GF-D8 (cell line): ENCODE data around the gene UGT1A6.

Experiments used
- DNase-seq: peaks from one replicate; lab custom pipeline; 2025; lab: John Stamatoyannopoulos, UW

Gene UGT1A6

DNA sequence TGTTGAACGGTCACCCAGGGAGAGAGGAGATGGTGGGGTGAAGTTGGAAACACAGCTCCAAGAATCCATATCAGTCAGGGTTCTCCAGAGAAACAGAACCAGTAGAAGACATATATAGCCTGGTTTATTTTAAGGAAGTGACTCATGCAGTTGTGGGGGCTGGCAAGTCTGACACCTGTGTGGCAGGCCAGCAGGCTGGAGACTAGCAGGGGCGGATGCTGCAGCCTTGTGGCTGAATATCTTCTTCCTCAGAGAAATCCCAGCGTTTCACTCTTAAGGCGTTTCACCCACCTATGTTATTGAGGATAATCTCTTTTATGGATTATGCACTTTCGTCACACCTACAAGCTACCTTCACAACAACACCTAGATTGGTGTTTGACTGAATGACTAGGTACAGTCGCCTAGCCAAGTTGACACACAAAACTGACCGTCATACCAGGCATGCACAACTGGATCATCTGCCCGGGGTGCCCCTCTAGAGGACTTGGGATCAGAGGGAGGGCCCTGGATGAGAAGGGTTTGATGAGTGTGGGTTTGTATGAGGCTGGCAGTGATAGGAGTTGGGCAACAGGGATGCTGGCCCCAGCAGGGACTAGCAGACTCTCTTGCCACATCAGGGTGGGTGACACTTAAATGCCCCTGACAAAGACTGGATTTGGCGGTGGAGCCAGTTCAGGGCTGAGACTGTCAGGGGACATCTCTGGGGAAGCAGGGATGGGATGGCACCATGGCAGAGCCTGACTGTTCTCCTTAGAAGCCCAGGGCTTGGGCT, 108.9 kb downstream of the UGT1A6 start:
- DNase-seq, result no peak

DNA sequence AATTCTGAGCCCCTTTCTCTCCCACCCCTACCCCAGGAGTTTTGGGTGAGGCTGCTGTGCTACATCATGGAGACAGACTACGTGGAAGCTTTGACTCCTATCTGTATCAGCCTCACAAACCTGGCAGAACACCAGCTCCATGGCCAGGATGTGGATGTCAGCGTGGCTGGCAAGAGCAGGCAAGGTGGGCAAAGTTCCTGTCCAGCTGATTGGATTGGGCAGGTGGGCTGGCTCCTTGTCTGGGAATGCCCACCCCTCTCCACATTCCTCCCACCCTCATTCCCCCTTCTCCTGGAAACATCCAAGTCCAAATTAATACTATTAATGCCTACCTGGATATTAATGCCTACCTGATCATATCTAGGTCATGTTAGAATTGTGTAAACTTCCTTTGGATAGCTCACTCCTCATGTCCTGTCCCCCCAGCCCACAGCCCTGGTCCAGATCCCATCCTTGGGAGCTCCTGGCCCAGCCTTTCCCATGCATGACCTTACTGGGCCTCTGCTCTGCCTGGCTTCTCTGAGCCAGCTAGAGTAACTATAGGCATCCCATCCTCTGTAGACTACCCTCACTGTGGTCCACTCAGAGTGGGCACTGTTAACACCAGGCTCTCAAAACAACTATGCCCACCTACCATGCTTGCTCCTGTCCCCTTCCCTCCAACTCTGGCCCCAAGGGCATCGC, 109.6 kb downstream of the UGT1A6 start:
- no peak for DNase-seq

DNA sequence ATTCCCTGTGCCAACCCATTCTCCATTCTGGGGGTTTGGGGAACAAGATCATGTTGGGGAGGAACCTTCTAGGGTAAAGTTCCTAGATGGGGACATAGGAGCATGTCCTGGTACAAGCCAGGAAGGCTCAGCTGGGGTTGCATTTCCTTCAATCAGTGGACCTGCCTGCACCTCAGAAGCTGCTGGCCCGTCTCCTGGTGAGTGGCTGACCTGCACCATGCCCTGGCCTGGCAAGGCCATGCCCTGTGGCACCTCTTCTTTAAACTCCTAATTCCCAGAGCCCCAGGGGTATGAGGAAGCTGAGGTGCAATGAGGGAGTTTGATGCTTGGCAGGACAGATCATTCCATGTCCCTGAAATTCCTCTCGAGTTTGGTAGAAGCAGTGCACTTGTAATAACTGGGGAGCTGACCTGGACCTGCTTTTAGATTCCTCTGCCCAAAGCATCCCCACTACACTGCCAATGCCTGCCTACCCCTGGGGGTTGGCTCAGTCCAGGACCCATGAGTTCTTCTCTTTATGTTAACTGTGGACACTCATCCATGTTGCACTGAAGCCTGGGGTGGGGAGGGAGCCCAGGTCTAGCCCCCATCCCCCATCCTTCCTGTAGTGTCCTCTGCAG, 110.7 kb downstream of the UGT1A6 start:
- DNase-seq, result no peak

DNA sequence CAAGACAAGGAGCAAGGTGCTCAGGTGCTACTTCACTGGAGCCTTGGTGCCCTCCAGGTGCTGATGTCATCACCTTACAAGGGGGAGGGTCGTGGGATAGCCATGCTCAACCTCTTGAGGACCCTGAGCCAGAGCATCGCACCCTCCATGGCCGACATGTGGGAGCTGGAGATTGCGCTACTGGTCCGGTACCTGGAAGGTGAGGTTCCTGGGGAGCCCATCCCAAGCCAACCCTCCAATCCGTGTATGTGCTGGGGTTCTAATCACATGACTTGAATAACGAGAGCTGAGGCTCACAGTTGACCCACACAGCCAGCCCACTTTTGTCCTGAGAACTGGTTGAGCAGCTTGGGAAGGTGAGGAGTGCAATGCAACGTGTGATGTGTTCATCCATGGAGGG, 111.3 kb downstream of the UGT1A6 start:
- DNase-seq, result no peak

DNA sequence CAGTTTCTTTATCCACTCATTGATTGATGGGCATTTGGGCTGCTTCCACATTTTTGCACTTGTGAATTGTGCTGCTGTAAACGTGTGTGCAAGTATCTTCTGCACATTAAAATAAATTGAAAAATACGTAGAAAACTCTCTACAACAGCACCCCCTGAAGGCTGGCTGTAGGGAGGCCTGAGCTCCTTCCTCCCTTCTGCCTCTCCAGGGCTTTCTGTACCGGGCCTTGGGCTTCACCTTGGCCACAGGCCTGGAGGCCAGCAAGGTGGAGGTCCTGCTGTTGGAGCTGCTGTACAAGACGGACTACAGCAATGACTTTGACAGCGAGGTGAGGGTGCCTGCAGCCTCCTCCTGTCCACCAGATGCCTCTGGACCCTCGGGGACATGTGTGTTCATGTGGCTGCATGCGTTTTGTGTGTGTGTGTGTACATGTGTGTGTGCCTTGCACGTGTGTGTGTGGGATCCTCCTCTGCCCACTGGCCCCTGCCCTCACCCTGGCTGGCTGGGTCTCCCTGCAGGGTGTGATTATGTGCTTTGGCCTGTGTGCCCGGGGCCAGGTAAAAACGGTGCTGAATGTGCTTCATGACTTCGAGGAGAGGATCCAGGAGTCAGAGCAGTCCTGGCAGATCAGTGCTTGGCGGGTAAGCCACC, 114.7 kb downstream of the UGT1A6 start:
- no peak for DNase-seq

DNA sequence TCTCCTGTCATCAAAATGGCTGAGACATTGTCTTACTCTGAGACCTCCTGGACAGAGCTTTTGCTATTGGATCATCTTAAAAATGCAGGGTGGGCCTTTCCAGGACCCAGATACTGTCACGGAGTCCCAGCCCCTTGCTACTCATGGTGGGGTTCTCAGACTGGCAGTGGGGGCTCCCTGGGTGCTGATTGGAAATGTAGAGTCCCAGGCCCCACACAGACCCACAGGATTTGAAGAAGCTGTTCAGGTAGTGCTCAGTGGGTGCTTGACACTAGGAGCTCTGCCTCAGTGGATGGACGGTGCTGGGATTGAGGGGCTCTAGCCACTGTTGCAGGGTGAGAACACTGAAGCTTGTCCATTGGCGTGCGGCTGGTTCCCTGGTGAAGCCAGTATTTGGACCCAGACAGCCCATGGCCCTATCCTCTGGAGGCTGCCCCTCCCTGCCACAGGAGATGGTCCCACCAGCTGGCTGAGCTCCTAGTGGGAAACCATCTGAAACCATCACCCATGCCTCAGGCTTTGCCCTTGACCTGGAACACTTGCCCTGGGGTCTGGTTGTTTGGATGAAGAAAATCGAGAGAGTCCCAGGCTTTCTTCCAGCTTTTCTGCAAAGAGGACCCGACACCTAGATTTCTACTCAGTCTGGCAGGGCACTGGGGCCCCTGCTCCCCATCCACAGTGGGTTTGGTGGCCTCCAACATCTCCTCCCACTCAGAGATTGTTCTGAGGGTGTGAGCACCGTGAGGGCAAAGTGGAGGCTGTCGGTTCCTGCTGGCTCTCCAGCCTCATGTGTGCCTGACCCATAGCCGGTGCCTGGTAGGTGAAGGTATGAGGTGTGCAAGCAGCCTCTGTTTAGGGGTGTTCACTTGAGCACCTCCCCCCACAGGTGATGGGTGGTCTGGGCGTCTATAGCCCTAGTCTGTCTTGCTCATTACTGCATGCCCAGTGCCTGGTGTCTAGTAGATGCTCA, 115.6 kb downstream of the UGT1A6 start:
- no peak for DNase-seq

DNA sequence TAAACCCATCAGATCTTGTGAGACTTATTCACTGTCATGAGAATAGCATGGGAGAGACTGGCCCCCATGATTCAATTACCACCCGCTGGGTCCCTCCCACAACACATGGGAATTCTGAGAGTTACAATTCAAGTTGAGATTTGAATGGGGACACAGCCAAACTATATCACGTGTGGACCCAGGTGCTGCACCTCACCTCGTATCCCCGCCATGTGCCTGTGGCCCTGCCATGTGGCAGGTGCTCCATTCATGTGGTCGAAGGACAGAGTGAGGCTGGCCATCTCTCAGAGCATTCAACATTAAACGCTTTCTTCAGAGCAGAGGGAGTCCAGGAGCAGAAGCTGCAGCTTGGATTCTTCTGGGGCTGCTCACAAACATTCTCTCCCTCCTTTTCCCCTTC, 117.7 kb downstream of the UGT1A6 start:
- no peak for DNase-seq

DNA sequence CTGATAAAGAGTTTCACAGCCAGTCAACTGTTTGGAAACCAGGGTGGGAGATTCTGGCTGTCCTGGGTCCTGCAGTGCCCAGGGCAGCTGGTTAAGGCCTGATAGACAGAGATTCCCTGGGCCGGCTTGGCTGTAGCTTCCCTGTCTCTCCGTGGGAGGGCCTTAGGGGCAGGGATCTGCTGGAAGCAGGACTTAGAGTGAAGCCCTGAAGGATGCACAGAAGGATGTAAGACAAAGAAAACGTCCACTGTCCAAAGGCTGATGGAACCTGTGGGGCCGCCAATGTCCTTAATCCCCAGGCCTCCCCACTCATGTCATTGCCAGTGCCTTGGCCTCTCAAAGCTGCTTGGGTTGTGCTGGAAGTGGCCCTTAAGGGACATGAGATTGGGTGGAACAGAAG, 118.4 kb downstream of the UGT1A6 start:
- DNase-seq, result no peak

DNA sequence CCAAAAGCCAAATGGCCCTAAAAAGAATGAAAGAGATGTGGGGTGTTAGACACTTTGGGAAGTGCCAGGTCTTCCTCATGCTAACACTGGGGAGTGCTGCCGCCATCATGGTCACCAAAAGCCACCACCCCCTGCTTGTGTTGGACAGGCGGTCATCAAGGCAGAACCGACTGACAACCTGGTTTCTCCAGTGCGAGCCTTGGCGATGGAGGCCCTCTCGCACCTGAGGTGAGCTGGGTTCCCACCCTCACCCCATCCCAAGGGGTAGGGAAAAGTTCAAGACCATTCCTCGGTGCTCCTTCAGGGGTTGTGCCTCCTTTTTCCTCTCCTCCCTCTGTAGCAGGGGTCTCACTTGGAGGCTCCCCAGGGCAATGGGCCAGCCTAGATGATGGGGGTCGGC, 119.0 kb downstream of the UGT1A6 start:
- no peak for DNase-seq

DNA sequence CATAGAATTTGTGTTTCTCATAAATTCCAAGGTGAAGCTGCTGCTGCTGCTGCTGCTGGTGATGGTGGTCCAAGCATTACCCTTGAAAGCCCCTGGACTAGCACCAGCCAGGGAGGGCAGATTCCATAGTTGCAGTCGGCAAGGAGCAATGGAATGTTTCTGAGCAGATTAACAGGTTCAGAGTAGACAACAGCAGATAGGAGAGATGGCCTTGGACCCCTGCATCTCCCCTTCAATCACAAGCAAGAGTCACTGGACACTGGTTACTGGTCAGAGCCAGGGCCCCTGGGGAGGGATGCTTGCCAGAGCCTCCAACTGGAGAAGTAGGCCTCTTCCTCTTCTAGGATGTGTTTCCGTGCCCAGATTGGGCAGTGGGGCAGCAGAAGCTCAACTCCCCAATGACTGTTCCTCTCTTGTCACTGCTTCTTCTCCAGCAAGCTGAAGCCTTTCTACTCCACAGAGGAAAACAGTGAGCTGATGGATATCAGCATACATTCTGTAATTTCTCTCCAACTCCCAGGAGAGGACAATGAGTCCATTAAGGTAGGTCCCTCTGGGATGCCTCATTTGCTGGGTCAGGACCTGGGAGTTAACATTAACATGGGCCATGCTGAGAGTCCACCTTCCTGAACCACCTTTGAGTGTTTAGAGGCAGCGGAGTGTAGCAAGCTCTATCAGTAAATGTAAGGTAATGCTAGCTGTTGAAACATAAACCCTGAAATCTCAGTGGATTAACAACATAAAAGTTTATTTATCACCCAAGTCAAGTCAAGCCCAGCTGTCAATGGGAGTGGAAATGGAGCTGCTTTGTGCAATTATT, 120.8 kb downstream of the UGT1A6 start:
- DNase-seq, result no peak

DNA sequence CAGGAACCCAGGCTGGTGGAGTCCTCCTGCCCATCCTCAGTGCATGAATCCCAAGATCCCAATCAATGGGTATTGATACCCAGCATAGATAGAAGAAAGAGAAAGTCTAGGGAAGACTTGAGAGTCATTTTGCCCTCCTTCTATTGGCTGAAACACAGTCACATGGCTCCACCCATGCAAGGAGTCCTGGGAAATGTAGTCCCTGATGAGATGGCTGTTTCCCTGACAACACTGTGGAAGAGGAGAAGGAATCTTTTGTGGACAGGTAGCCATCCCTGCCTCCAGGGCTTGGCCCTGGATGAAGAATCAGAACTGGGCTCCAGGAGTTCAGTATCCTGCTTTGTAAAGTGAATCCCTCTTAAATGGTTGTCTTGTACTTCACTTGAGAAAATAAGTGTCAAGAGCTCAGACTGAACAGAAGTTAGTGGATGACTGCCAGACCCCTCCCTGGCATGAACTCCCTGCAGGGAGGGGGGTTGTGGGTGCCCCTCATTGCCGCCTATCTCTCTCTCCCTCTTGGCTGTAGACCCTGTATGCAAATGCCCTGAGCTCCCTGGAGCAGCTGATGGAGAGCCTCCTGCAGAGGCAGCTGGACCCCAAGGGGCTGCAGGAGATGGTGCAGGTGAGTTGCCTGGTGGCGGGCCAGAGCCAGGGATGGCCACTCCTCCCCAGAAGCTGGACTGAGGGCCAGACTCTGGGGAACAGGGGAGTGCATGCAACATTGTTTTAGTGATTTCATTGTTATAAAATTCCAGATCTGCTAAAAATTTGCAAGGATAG, 121.6 kb downstream of the UGT1A6 start:
- no peak for DNase-seq

DNA sequence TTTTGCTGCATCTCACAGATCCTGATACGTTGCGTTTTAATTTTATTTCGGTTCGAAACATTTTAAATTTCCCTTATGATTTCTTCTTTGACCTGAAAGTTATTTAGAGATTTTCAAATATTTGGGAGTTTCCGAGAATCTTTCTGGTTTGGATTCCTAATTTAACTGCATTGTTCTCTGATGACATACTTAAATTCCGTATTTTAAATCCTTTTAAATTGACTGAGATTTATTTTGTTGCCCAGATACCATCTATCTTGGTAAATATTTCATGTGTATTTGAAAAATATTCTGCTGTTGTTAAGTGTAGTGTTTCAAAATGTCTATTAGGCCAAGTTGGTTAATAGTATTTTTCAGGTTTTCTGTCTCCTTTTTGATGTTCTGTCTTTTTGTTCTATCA, 123.2 kb downstream of the UGT1A6 start:
- DNase-seq, result no peak

DNA sequence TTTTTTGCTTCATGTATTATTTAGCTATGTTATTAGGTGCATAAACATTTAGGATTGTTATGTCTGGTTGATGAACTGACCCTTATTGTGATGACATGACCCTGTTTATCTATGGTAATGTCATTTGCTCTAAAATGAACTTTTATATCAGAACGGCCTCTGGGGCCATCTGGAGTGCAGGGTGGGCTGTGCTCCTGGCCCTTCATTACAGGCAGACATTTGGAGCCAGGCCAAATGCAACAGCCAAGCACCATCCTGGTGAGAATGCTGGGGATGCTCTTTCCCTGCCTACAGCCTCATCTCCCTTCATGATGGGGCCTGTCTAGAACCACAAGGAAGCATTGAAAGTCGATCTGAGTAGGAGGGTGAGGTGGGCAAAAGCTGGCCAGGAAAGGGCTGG, 123.6 kb downstream of the UGT1A6 start:
- no peak for DNase-seq

DNA sequence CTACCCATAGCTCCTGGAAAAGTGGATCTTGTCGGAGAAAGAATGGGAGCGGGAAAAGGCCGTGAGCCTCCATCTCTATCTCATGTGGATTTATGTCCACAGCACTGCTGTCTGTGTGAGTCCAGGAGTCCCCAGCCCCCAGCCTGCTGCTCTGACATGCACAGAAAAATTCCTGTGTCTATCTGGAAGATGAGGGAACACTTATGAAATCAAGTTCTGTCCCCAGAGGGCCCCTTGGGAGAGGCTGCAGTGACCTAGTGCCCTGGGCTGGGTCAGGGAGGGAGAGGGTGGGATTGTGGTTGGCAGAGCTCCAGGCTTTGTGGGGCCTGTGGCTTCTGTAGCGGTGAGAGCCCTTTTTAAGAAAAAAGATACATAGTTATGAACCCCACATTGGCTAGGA, 124.1 kb downstream of the UGT1A6 start:
- DNase-seq, result no peak

DNA sequence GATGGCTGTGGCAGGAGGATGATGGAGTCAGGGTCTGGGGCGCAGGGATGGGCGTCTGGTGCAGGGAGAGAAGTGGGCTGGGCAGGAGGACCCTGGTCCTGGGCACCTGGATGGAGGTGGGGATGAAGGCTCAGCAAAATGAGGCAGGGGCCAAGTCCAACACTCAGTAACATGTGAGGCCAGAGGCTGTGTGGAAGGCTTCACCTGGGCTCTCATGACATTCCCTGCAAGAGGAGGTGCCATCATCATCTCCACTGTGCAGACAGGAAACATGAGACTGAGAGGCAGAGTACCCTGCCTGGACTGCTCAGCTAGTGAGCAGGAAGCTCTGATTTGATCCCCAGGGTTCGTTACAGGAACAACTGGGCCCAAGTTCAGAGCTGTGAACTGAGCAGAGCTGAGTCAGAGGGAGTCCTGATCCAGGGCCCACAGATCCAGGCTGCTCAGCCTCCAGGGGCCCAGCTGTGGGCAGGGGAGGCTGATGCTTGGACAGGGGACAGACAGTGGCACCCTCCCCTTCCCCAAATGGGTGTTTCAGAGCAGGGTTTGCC, 124.7 kb downstream of the UGT1A6 start:
- no peak for DNase-seq

DNA sequence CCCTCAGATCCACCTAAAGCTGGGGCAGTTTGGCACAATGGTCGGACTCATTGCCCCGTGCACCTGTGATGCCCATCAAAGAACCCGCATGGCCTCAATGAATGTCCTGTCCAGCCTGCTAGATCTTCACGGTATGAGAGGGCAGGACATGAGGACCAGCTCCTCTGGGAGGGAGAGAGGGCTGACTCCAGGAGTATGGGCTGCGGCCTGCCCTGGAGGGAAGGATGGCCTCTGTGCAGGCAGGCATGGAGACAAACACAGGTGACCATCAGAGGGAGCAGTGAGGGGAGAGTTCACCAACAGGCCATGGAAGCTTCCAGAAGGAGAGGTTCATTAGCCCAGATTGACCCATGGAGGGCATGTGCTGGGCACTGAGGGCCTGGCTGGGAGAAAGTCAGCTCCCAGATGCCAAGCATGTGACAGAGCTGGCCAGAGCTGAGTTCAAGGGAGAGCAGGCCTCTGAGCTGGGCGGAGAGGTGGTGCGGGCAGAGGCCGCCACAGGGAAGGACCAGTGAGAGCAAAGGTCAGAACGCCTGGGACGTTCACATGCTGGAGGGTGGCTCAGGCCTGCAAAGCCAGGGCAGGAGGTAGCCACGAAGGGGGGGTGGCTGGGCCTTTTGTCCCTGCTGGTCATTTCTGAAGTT, 125.4 kb downstream of the UGT1A6 start:
- DNase-seq, result no peak

DNA sequence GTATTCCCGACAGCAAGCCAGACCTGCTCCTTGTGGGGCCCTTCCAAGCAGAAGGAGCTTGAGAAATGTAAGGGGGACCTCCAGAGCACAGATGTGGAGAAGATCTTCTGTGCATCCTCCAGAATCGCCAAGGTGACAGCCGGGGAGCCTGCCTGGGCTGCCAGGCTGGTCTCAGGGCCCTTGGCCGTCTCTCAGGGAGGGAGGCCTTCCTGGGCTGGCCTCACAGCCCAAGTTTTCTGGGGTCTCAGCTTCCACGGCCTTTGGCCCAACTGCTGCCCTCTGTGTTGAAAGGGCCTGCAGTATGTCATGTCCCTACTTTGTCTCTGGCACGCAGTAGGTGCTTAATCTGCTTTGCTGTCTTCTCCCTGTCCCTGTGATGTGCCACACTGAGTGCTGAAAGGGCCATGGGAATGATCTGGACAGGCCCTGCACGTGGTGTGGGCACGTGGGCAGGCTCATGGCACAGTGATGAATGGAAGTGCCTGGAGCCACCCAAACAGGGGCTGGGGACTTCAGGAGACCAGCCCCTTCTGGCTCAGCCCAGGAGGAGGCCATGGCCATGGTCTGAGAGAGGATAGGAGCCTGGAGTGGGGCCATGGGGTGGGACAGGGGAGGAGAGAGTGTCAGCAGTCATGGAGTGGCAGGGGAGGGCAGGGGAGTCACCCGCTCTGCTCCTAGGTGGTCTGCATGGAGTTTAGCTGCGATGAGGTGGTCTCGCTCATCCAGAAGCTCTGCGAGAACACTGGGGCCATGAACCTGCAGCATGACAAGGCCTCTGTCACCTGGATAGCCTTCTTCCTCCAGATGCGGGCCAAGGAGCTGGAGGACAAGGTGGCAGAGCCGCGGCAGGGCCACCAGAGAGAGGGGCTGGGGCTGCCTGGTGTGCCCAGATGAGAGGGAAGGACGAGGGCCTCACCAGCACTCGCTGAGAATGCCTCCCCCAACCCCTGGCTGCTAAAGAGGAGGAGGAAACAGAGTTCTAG, 126.2 kb downstream of the UGT1A6 start:
- DNase-seq, result no peak
